ENCODE data around the gene TACC2. TPM values are rescaled to one million over a fixed set of nuclear protein-coding genes. Genes with fewer than 3 reads are reported as not detected.

The TACC2 gene
- total RNA-seq, 1 donor from 2014 or later, result 10.7 TPM

DNA sequence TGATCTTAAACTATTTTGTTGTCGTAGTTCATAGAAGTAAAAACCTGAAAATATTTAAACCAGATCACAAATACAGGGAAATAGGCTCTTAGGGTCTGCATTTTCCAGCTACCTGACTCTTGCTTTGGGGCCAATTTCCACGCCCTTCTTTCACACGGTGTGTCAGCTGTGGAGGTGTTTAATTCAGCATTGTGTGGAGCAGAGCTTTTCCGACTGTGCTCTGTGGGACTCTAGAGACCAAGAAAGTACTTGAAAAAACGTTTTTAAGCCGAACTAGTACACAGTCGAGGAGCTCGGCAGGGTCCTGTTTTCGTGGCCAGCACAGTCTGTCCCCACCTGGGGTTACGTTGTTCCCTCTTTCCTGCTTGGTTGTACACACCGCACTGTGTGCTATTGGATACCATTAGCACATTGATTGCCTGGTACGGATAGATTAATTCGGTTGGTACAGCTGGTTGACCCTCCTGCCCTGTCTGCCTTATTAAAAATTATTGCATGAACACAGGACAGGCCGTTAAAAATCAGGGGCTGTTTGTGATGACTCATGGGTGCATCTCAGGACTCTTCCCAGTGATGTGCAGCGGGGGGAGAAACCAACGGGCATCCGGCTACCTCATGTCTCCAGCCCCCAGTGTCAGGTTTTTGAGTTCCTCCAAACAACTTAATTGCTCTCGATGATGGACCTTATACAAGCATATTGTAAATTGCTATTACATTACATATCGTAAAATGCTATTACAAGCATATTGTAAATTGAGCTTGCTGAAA lies 201.4 kb downstream of the TACC2 start:
- Histone ChIP-seq H3K4me3 (no peak overlapping the region), H3K79me2 (ENCODE audit: low read depth) (peaks cover 96% of the 10 kb centered on the region), H3K9me3 (ENCODE audit: low read depth) (no peaks in the 10 kb centered on the region), H3K9ac (no peak overlapping the region), H3K4me1 (peaks cover 61% of the 10 kb centered on the region), H2AFZ (replicated peaks) (no peak overlapping the region), H4K20me1 (ENCODE audit: low read depth) (peaks cover 54% of the 10 kb centered on the region), H3K4me2 (no peak overlapping the region), H3F3A (ENCODE audit: low read depth) (peaks cover 34% of the 10 kb centered on the region), H3K27me3 (no peaks in the 10 kb centered on the region), H3K36me3 (no peaks in the 10 kb centered on the region), H3K27ac (no peak overlapping the region)
- H3K4me1 Mint-ChIP-seq, result peaks cover 85% of the 10 kb centered on the region
- peaks cover 14% of the 10 kb centered on the region for H3K36me3 Mint-ChIP-seq
- H3K4me3 Mint-ChIP-seq, result no peak overlapping the region
- no peaks in the 10 kb centered on the region for H3K9me3 Mint-ChIP-seq
- TF ChIP-seq EZH2phosphoT487 (IDR thresholded peaks at IDR 0.05) (no peak), EZH2 (IDR thresholded peaks at IDR 0.05) (no peak)
- TF ChIP-seq, protein P1, sequence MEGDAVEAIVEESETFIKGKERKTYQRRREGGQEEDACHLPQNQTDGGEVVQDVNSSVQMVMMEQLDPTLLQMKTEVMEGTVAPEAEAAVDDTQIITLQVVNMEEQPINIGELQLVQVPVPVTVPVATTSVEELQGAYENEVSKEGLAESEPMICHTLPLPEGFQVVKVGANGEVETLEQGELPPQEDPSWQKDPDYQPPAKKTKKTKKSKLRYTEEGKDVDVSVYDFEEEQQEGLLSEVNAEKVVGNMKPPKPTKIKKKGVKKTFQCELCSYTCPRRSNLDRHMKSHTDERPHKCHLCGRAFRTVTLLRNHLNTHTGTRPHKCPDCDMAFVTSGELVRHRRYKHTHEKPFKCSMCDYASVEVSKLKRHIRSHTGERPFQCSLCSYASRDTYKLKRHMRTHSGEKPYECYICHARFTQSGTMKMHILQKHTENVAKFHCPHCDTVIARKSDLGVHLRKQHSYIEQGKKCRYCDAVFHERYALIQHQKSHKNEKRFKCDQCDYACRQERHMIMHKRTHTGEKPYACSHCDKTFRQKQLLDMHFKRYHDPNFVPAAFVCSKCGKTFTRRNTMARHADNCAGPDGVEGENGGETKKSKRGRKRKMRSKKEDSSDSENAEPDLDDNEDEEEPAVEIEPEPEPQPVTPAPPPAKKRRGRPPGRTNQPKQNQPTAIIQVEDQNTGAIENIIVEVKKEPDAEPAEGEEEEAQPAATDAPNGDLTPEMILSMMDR (IDR thresholded peaks at IDR 0.05), result no peak
- peak overlapping the region; percentile 44 for H3K27ac Mint-ChIP-seq
- H3K27me3 Mint-ChIP-seq (ENCODE audit: insufficient read depth, low read depth), result peaks cover 3% of the 10 kb centered on the region
- DNase-seq (ENCODE audit: low spot score), result no peak

DNA sequence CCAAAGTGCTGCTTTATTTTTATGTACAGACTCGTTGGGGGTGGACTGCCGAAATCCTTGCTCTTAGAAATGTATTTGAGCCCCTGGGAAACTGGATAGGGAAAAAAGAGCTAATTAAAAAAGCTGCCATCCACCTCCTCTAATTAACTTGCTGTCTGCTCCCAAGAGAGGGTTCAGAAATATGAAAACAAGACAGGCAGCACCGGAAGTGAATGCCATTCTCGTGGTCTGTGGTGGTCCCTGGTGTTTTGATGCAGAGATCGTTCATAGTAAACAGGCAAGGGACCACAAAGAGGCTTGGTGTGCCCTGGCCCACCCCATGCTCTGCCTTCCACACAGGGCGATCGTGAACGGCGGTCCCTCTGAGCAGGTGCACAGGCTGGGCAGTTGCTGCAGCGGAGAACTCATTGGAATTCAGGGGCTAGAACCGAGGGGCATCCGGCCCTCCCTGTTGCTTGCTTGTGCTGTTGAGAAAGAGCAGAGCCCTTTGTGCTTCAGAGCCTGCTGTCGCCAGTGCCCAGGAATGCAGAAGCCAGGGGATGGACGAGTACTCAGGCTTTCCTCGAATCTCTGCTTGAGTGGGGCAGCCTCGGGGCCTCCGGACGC lies 203.1 kb downstream of the TACC2 start:
- H3K27me3 Mint-ChIP-seq (ENCODE audit: insufficient read depth, low read depth), result peaks cover 2% of the 10 kb centered on the region
- no peak overlapping the region for H3K9ac ChIP-seq
- H3K9me3 ChIP-seq (ENCODE audit: low read depth), result no peaks in the 10 kb centered on the region
- peaks cover 43% of the 10 kb centered on the region for H4K20me1 ChIP-seq (ENCODE audit: low read depth)
- H3K4me2 ChIP-seq, result peak overlapping the region; percentile 65
- DNase-seq (ENCODE audit: low spot score), result peak; percentile 86
- peak overlapping the region; percentile 95 for H3K27ac Mint-ChIP-seq
- H2AFZ ChIP-seq (replicated peaks), result no peak overlapping the region
- H3K36me3 ChIP-seq, result no peaks in the 10 kb centered on the region
- H3K79me2 ChIP-seq (ENCODE audit: low read depth), result peaks cover 79% of the 10 kb centered on the region
- peaks cover 32% of the 10 kb centered on the region for H3F3A ChIP-seq (ENCODE audit: low read depth)
- H3K9me3 Mint-ChIP-seq, result no peaks in the 10 kb centered on the region
- H3K4me1 Mint-ChIP-seq, result peaks cover 88% of the 10 kb centered on the region
- peak overlapping the region; percentile 88 for H3K27ac ChIP-seq
- no peak overlapping the region for H3K4me3 ChIP-seq
- H3K4me3 Mint-ChIP-seq, result peak overlapping the region; percentile 72
- H3K27me3 ChIP-seq, result no peaks in the 10 kb centered on the region
- H3K36me3 Mint-ChIP-seq, result peaks cover 15% of the 10 kb centered on the region
- TF ChIP-seq, protein P1 (IDR thresholded peaks at IDR 0.05), result no peak
- TF ChIP-seq EZH2 (IDR thresholded peaks at IDR 0.05), result no peak
- H3K4me1 ChIP-seq, result peaks cover 58% of the 10 kb centered on the region

- Histone ChIP-seq H3K36me3 (no peaks in the 10 kb centered on the region), H3K27me3 (no peaks in the 10 kb centered on the region), H2AFZ (replicated peaks) (no peak overlapping the region), H4K20me1 (ENCODE audit: low read depth) (peaks cover 26% of the 10 kb centered on the region), H3K27ac (no peak overlapping the region), H3K9ac (no peak overlapping the region), H3K4me2 (no peak overlapping the region), H3K9me3 (ENCODE audit: low read depth) (no peaks in the 10 kb centered on the region), H3F3A (ENCODE audit: low read depth) (peaks cover 33% of the 10 kb centered on the region), H3K4me1 (peaks cover 59% of the 10 kb centered on the region), H3K79me2 (ENCODE audit: low read depth) (peaks cover 67% of the 10 kb centered on the region), H3K4me3 (no peak overlapping the region)
- H3K4me1 Mint-ChIP-seq, result peaks cover 89% of the 10 kb centered on the region
- H3K27ac Mint-ChIP-seq, result peak overlapping the region; percentile 72
- peaks cover 3% of the 10 kb centered on the region for H3K27me3 Mint-ChIP-seq (ENCODE audit: insufficient read depth, low read depth)
- H3K36me3 Mint-ChIP-seq, result peaks cover 21% of the 10 kb centered on the region
- H3K4me3 Mint-ChIP-seq, result peak overlapping the region; percentile 57
- H3K9me3 Mint-ChIP-seq, result no peaks in the 10 kb centered on the region
- TF ChIP-seq, protein P1 (IDR thresholded peaks at IDR 0.05), result no peak
- no peak for TF ChIP-seq EZH2phosphoT487 (IDR thresholded peaks at IDR 0.05)
- TF ChIP-seq EZH2 (IDR thresholded peaks at IDR 0.05), result no peak
- no peak for DNase-seq (ENCODE audit: low spot score)
Observed at GRCh38 chr10:122194251-122194650, 205.3 kb downstream of the TACC2 start.
